Activated CD4-positive, alpha-beta T cell treated with anti-CD3 and anti-CD28 coated beads, Interleukin-2, amount 50 U/mL, for 24 hours (primary cell): Measurements from ENCODE around the gene IGSF3.
"Not testable (repeated sequence)": the region's sequence is repeated elsewhere in the genome, so short reads cannot be mapped to it uniquely, and the experiment has no call there.

Experiments
- DNase-seq, 2 donors: peaks; one replicate each; pipeline ENCODE4 v3.0.0-alpha.2; 2020; ENCODE audit warnings: low read depth in 1 of 2, low spot score in 1 of 2

The IGSF3 gene

DNA sequence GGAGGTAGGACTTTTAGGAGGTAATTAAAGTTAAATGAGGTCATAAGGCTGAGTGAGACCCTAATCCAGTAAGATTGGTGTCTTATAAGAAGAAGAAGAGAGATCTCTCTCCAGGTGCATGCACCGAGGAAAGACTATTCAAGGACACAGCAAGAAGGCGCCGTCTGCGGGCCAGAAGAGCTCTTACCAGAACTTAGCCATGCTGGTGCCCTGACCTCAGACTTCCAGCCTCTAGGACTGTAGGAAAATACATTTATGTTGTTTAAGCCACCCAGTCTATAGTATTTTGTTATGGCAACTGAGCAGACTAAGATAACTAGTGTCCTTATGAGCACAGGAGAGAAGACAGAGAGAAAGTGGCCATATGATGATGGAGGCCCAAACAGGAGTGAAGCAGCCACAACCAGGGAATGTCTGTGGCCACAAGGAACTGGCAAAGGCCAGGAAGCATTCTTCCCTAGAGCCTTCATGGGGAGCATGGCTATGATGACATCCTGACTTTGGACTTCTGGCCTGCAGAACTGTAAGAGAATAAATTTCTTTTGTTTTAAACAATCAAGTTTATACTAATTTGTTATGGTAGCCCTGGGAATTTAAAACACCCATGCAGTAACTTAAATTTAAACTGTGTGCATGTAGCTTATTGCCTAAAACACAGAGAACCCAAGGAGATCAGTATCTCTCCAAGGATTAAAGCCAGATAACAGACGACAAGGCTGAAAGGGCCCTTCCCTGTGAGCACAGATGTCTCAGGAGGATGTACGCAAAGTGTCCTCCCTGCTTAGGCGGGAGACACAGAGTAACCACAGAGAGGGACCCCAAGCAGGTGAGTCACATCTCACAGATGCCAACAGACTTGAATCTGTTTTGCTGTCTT, 86.8 kb downstream of the IGSF3 start:
- no peak for DNase-seq

DNA sequence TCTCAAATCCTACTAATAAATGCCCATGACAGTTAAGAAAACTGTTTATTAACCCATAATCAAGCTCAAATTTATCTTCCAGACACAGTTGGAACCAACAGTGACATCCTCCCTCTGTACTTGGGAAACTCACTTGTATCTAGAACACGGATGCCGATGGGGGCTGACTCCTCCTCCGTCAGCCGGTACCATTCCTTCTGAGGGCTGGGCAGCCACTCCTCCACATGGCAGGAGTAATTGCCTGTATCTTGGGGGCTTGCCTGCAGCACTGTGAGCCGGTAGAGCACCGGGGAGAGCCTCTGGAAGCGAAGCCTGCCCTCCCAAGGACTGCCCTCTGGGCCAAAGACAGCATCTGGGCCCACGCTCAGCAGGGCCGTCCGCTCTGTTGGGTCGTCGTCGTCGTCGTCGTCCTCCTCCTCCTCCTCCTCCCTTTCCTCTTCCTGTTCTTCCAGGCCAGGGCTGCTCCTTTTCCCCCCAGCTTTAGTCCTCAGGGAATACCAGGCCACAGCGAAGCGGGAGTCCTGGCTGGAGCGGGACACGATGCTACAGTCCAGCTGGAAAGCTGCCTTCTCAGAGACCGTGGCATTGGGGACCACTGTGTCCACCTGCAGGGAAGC, 88.2 kb downstream of the IGSF3 start:
- no peak for DNase-seq

- no peak for DNase-seq
These were observed 89.0 kb downstream of the IGSF3 start for GRCh38 chr1:116578581-116578980.

- no peak for DNase-seq
These were observed 89.7 kb downstream of the IGSF3 start for GRCh38 chr1:116577759-116578314.

DNA sequence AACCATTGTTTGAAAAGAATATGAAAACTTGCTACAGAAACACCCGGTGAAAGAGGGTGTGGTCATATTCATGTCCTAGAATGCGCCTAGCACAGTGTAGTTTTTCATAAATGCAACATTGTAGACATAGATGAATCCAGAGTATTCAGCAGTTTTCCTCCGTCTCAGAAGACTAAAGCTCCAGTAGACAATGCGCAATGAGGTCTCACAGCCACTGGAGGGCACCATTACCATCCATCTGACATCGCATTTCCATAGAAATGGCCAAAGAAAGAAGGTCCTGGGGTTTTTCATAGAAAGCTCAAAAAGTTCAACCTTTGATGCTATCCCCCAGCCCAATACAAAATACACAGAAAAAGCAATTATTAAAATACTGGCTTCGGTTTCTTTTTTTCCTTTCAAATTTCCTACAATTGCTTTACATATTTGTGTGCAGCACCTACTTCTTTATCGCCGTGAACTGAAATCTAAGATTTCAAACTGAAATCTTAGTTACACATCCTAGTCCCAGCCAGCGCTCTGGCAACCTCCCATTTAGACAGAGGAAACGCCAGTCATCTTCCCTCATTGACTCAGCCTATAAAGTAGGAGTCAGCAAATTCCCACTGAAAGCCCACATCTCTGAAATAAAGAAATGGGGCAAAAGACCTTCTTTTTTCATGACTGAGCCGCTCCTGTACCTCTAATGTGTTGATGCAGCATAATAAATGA, 92.8 kb downstream of the IGSF3 start:
- peak in 1 of 2 donors; percentile 60 for DNase-seq

GRCh38 chr1:116573431-116574095, 94.0 kb downstream of the IGSF3 start:
- no peak for DNase-seq

DNA sequence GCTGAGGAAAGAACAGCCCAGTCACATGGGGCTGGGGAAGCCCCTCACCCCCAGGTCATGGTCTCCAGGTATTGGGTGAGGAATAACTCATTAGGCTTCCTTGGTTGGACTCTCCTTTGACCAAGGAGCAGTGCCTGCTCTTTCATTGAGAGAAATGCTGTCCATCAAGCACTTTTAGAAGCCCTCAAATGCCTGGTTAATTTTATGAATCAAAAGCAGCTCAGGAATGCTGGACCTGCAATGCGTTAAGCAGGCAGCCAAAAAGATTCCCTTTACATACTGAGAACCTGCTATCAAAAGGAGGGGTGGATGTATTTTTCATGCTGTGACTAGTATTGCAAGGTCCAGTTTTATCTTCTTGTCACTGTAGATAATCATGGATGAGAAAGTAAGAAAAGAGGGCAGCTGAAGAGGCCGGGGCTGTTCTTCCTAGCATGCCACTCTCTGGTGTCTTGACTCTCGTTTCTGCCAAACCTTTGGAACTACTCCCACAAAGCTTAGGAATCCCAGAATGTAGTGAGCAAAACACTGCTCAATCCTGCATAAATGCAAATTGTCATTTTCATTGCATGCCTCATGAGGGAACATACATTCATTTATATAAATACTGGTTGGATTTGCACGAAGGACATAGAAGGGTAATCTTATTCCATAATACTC, 94.6 kb downstream of the IGSF3 start:
- no peak for DNase-seq

DNA sequence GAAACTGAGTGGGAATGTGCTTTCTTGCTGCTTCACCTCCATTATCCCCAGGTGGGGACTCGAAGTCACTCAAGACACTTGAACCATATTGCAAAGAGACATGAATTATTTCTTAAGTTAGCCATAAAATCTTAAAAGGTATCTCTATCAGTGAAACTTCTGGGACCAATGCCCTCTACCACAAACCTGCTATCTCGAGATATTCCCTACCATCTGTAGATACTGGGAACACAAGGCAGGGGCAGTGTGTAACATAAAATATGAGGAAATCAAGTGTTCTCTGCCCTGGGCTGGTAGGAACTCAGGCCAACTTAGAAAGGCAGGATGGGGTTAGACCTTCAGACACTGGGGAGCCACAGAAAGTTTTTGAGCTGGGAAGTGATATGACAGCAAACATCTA, 95.4 kb downstream of the IGSF3 start:
- DNase-seq = no peak

DNA sequence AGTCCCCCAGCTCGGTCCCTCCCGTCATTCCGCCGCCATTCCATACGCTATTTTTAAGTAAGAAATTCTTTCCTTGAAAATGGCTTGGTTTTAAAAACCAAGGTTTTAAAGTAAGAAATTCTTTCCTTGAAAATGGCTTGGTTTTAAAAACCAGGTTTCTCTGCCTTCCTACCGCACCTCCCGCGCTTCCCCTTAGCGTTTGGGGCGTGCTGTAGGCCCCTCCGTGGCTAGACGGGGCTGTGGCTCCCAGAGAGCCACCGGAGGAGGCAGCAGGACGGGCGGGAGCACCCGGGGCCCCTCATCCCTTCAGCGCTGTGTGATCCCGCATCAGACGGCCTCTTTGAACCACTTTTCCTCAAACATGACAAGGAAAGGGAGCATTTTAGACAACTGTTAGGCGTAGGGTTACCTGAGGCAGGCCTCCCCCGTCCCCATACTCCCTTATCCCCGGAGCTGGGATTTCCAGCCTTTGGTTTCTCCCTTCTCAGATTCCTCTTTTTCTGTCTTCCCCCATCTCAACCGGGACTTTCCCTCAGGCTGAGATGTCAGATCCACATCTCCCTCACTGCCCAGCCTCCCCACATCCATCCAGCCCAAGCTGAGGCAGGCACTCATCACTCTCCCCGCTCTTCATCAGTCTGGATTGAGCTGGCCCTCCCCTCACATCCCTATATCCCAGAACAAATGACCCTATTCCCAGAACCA, 96.2 kb downstream of the IGSF3 start:
- no peak for DNase-seq

- peak; percentile 61 to 67 for DNase-seq
These were observed 96.9 kb downstream of the IGSF3 start, which contains the start of gene CD58 for GRCh38 chr1:116570358-116571214. TSS of gene CD58 (minus strand) at chr1:116571026. CDS start at chr1:116570972, 54 bp downstream.

DNA sequence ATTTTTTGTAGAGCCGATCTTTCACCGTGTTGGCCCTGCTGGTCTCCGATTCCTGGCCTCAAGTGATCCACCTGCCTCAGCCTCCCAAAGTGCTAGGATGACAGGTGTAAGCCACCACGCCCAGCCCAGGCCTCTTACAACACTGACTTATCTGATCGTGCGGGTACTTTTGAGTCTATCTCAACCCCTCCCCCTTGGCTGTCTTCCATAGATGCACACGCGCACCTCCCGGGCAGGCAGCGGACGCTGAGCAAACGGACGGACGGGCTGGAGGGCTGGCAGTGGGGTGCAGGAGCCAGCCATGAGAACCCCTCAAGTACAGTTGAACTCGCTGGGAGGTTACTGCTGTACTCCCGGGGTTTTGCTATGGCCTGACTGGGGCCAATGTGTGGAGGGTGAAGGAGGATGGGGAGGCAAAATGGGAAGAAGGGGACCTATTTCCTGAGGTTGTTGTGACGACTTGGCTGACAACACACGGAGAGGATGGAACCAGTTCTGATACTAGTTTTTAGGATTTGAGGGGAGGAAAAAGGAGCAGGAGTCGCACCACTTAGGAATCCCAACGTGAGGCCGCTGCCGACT, 97.7 kb downstream of the IGSF3 start:
- DNase-seq = peak in 1 of 2 donors; percentile 22

- no peak for DNase-seq
These were observed 98.2 kb downstream of the IGSF3 start for GRCh38 chr1:116569381-116569670.

- no peak for DNase-seq
These were observed 98.7 kb downstream of the IGSF3 start for GRCh38 chr1:116568662-116569380.

- no peak for DNase-seq
These were observed 99.5 kb downstream of the IGSF3 start for GRCh38 chr1:116567790-116568661.

DNA sequence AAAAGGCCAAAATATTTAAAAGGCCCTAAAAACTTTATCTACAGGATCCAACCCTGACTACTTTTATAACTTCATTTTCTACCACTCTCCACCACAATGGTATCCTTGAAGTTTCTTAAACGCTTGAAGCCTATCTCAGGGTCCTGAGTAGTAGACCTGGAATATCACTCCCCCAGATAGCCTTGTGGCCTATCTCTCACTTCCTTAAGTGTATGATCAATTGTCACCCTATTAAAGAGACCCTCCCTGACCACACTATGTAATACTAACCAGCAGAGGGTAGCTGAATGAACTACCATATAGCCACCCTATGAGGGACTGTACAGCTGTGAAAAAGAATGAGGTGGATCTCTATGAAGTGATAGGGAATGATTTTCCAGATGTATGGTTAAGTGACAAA, 102.3 kb downstream of the IGSF3 start:
- DNase-seq = no peak

DNA sequence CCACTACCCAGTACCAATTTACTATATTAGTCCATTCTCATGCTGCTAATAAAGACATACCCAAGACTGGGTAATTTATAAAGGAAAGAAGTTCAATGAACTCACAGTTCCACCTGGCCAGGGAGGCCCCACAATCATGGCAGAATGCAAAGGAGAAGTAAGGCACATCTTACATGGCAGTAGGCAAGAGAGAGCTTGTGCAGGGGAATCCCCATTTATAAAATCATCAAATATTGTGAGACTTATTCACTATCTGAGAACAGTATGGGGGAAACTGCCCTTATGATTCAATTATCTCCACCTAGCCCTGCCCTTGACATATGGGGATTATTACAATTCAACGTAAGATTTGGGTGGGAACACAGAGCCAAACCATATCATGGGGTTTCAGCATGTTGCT, 103.1 kb downstream of the IGSF3 start:
- DNase-seq = no peak

DNA sequence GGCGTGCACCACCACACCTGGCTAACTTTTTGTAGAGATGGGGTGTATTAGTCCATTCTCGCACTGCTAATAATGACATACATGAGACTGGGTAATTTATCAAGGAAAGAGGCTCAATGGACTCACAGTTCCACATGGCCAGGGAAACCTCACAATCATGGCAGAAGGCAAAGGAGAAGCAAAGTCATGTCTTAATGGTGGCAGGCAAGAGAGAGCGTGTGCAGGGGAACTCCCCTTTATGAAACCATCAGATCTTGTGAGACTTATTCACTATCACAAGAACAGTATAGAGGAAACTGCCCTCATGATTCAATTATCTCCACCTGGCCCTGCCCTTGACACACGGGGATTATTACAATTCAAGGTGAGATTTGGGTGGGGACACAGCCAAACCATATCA, 105.1 kb downstream of the IGSF3 start:
- DNase-seq = not testable (repeated sequence)
